Astrocyte of the spinal cord (primary cell): ENCODE data around the gene COX10.

ENCODE experiments used
- DNase-seq: peaks from one replicate; pipeline ENCODE4 v3.0.0; 2011; ENCODE audit warnings: low read depth, low spot score
- H3K4me3 ChIP-seq: 2 replicates; pipeline ENCODE4 v1.5.1; 2011; ENCODE audit warnings: low read depth, mild to moderate bottlenecking, low read length, moderate library complexity
- in situ Hi-C: cut with HindIII; loops from 2 replicates; pipeline ENCODE4 v1.10.0; 2017; ENCODE audit warnings: low sequenced_read_pairs
- TF ChIP-seq, protein P1 (sequence below): IDR thresholded peaks from 2 replicates; pipeline ENCODE4 v1.5.1; 2012; ENCODE audit warnings: low read depth, mild to moderate bottlenecking, low read length, inconsistent platforms

The COX10 gene

DNA sequence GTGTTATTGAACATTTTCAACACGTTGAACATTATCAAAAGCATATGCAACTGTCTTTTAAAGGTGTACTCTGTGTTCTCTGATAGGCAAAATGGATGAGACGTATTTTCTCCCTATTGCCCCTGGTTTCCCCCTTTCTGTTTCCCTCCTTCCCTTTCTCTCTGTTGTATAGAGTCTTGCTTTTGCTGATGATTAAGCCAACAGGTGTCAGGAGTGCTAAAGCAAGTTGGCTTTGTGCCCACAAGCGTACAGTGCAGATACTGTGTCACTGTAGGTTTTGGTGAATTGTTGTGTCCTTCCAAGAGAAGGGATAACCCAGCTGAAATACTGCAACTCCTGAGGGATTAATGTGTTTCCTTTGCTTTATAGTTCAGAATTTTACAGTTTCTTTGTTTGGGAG, 74.4 kb downstream of the COX10 start:
- no peak overlapping the region for H3K4me3 ChIP-seq
- in situ Hi-C loops: no loop called here
- DNase-seq: no peak
- TF ChIP-seq, protein P1, sequence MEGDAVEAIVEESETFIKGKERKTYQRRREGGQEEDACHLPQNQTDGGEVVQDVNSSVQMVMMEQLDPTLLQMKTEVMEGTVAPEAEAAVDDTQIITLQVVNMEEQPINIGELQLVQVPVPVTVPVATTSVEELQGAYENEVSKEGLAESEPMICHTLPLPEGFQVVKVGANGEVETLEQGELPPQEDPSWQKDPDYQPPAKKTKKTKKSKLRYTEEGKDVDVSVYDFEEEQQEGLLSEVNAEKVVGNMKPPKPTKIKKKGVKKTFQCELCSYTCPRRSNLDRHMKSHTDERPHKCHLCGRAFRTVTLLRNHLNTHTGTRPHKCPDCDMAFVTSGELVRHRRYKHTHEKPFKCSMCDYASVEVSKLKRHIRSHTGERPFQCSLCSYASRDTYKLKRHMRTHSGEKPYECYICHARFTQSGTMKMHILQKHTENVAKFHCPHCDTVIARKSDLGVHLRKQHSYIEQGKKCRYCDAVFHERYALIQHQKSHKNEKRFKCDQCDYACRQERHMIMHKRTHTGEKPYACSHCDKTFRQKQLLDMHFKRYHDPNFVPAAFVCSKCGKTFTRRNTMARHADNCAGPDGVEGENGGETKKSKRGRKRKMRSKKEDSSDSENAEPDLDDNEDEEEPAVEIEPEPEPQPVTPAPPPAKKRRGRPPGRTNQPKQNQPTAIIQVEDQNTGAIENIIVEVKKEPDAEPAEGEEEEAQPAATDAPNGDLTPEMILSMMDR: no peak

DNA sequence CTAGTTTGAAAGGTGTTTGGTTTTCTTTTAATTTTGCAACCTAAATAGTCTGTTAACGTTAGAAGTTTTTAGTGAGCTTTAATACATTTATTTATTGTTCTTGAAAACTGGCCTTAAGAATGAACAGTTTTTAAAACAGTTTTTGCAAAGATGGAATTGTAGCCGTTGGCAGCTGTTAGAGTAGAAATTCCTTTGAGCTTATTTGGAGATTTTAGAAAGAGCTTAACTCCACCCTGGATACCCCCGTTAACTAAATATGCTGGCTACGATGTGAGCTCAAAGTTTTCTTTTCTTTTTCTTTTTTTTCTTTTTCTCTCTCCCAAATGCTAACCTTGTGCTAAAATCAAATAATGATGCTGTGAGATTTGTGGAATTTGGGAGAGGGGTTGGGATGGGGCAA, 75.2 kb downstream of the COX10 start:
- H3K4me3 ChIP-seq: no peak overlapping the region
- in situ Hi-C loops: no loop called here
- DNase-seq: no peak
- TF ChIP-seq, protein P1: no peak

DNA sequence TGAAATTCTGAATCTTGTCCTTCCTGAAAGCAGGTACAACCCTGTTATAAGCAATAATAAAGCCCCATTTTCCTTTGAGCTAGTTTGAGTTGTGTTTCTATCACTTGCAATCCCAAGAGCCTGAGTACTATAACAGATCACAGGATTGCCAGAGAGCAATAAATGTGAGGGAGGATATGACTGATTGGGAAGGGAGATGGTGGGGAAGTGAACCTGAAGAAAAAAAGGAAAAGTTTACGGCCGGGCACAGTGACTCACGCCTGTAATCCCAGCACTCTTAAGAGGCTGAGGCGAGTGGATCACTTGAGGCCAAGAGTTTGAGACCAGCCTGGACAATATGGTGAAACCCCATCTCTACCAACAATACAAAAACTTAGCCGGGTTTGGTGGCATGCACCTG, 80.4 kb downstream of the COX10 start:
- in situ Hi-C loops: no loop called here
- TF ChIP-seq, protein P1: no peak

DNA sequence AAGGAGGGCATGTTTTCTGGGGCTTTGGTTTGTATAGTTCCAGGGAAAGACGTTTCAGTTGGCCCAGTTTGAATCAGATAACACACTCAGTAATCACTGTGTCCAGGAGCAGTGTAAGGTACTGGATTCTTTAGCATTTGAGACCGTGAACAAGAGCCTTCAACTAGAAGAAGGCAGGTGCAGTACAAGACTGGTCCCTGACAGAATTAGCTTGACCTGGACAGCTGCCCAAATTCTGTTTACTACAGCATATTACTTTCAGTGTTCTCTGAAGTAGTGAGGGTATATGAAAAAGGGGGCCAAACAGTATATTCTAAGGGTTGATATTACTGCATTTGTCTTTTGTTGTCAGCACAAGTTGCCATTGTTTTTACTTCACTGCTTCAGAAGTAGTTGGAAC, 81.3 kb downstream of the COX10 start:
- no peak overlapping the region for H3K4me3 ChIP-seq
- DNase-seq: no peak
- in situ Hi-C loops: no loop called here
- TF ChIP-seq, protein P1: no peak

More for the DNA sequence above, 80.4 kb downstream of the COX10 start:
- DNase-seq: no peak
- H3K4me3 ChIP-seq: no peak overlapping the region

DNA sequence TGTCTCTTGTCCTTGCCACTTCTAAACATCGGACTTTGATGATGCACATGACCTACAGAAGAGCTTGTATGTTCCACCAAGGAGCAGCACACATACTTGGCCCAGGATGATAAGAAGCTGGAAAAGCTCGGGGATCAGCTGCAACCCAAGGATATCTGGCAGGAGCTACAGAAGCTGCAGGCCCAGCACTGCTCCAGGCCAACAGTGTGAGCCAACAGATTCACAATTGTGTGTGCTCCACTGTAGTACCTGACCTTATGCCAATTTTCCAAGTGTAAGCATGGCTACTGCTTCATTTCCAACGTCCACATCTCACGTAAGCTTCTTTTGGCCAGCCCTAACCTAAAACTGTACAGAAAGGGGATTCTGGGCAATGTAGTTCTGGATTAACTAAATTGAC, 83.4 kb downstream of the COX10 start:
- TF ChIP-seq, protein P1: no peak
- H3K4me3 ChIP-seq: no peak overlapping the region
- DNase-seq: no peak
- in situ Hi-C loops: no loop called here

DNA sequence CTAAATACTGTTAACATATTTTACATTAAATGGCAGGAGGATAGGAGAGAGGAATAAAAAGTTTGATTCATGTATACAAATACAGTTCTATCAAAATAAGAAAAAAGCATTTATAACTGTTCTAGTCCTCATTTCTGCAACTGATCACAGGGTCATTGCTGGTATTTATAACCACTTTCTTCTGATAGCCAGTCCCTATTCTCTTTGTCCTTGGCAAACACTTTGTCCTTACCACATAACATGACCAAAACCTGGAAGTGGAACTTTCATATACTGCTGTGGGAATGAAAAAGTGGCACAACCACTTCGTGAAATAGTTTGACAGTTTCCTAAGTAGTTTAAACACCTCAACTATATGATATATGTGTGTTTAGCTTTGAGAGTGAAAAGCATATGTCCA, 84.1 kb downstream of the COX10 start:
- in situ Hi-C loops: no loop called here
- TF ChIP-seq, protein P1: no peak
- no peak for DNase-seq
- no peak overlapping the region for H3K4me3 ChIP-seq

DNA sequence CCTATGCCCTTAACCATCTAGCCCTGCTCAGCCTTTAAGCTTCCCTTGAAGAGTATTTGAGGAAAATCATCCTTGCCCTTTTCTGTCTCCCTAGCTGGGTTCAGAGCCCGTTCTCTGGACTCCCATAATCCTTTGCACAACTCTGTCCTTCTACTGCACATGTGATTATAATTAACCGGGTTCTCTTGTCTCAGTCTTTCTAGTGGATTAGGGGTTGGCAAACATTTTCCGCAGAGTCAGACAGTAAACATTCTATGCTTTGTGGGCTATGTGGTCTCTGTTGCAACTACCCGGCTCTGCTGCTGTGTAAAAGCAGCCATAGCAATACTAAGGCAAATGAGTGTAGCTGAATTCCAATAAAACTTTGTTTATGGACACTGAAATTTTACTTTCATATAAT, 87.4 kb downstream of the COX10 start:
- in situ Hi-C loops: no loop called here
- H3K4me3 ChIP-seq: no peak overlapping the region
- DNase-seq: no peak
- TF ChIP-seq, protein P1: no peak
